Kidney capillary endothelial cell (primary cell): ENCODE data around the gene LNX2.
A peak's percentile ranks its signal among the peaks of the same experiment; 100 is the strongest.
"Not testable (repeated sequence)": the region's sequence is repeated elsewhere in the genome, so short reads cannot be mapped to it uniquely, and the experiment has no call there.

Source experiments
- DNase-seq: peaks from one replicate; pipeline ENCODE4 v3.0.0-alpha.2; 2018; ENCODE audit warnings: low spot score

LNX2 gene

DNA sequence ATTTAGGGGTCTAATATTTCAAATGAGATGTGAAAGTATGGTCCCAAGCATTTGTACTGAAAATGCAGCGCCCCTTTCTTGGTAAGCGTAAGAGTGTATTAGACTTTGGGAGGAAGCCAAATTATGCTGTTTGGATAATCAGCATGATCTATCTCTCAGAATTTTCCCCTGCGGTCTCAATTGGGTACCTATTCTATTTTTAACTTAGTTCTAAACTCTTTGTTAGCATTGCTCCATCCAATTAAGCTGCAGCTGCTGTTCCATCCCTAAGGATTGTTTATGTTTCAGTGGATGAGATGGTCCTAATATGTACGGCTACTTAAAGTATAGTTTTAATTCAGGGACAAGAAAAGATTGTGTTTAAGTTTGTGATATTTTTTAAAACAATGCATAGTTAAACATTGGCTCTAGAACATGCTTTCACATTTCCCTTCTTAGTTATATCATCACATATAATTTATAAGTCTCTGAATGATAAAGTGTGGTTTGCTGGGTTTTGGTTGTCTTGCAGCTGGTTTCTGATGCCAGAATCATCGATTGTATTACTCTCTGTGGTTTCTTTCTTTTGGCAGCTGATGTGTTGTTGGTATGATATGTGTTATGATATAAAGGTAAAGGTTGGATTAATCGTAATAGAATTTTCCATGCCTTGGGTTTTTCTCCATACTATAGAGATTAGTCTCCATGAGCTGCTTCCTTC, 16.4 kb upstream of the LNX2 start:
- no peak for DNase-seq

GRCh38 chr13:27635266-27635665, 14.9 kb upstream of the LNX2 start:
- DNase-seq: no peak

DNA sequence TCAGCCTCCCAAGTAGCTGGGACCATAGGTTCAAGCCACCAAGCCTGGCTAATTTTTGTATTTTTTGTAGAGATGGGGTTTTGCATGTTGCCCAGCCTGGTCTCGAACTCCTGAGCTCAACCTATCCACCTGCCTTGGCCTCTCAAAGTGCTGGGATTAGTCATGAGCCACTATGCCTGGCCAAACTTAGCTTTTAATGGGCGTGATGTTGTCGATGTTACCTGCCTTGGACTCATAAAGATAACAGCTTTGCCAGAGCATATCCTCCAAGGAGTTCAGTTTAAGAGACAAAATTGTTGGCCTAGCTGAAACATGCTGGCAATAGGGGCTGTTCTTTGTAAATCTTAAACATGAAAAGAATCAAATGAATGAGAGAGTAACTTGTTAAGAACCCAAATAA, 14.5 kb upstream of the LNX2 start:
- DNase-seq: no peak

- DNase-seq: no peak
Observed at GRCh38 chr13:27634231-27634630, 13.9 kb upstream of the LNX2 start.

- no peak for DNase-seq
Observed at GRCh38 chr13:27632648-27633047, 12.3 kb upstream of the LNX2 start.

- DNase-seq: no peak
Observed at GRCh38 chr13:27632214-27632613, 11.9 kb upstream of the LNX2 start.

GRCh38 chr13:27631665-27632064, 11.3 kb upstream of the LNX2 start:
- no peak for DNase-seq

DNA sequence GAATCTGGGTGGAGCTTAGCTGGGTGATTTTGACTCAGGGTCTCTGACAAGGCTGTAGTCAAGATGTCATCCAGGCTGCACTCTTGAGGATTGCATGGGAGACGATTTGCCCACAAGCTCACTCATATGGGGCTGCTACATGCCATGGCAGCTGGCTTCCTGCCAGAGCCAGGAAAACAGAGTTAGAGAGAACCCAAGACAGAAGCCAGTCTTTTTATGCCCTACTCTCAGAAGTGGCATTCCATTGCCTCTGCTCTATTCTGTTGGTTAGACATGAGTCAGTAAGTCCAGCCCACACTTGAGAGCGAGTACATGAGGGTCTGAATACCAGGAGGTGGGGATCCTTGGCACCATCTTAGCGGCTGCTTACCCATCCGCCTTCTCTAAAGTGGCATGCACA, 10.8 kb upstream of the LNX2 start:
- DNase-seq: no peak

GRCh38 chr13:27628766-27629165, 8.4 kb upstream of the LNX2 start:
- DNase-seq: not testable (repeated sequence)

GRCh38 chr13:27628081-27628480, 7.8 kb upstream of the LNX2 start:
- no peak for DNase-seq

DNA sequence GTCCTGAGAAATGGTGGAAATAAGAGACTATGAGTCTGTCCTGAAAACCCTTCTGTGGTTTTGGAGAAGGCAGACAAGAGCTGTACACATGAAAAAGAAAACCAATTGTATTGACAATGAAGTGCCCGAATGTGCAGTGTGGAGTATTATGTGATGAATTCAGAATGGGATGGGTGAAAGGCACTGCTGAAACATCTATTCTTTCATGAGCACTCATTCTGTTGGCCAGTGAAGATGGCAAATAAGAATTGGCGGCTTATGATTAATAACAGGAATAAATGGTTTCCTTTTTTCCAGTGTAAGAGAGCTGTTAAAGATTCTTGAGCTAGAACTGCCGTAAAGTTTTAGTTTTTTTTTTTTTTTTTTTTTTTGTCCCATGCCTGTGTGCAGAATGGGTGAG, 7.1 kb upstream of the LNX2 start:
- no peak for DNase-seq

GRCh38 chr13:27625839-27626238, 5.5 kb upstream of the LNX2 start:
- DNase-seq: no peak

DNA sequence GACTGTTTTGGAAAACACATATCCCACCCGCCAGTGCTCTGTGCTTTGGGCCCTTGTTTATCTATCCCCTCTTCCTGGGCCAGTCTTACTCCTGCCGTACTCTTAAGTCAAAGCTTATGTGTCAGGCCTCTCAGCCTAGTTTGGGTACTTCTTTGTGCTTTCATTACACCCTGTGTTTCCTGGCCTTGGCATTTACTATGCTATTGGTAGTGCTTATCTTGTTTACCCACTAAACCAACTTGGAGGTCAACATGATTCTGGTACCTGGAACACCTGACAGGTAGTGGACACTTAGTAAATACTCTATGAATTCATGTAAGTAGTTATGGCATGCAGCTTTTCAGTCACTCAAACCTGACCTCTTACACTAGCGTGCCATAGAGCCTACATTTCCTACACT, 3.7 kb upstream of the LNX2 start:
- no peak for DNase-seq

- DNase-seq: no peak
Observed at GRCh38 chr13:27622881-27623280, 2.6 kb upstream of the LNX2 start.

DNA sequence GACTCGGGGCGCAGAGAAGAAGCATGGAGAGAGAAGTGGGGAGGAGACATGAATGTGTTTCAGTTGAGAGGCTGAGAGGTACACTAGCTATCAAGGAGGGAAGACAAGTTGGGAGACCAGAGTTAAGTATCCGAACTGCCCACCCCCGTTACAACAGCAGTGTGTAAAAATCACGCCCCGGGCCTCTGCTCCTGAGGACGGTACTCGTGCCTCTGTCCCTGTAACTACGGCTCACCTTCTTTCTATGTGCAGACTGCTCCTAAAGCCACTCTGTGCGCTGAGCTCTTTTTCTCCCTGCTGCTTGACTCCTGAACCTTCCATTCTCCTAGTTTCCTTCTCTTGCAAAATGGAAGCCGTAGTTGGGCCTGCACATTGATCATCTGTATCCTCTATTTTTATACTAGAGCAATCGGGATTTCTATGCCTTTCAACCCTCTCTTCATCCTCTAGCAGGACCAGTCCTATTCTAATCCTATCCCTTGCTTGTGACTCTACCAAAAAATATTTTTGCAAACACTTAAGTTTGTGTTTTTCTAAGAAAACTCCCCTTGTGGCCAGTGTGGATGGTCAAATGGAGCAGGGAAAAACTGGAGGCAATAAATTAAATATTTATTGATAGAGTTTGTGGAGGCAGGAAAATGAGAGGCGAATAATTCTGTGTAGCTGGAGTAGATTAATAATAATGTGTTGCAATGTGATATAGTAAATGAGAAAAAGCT, 1.9 kb upstream of the LNX2 start:
- DNase-seq: peak; percentile 41

DNA sequence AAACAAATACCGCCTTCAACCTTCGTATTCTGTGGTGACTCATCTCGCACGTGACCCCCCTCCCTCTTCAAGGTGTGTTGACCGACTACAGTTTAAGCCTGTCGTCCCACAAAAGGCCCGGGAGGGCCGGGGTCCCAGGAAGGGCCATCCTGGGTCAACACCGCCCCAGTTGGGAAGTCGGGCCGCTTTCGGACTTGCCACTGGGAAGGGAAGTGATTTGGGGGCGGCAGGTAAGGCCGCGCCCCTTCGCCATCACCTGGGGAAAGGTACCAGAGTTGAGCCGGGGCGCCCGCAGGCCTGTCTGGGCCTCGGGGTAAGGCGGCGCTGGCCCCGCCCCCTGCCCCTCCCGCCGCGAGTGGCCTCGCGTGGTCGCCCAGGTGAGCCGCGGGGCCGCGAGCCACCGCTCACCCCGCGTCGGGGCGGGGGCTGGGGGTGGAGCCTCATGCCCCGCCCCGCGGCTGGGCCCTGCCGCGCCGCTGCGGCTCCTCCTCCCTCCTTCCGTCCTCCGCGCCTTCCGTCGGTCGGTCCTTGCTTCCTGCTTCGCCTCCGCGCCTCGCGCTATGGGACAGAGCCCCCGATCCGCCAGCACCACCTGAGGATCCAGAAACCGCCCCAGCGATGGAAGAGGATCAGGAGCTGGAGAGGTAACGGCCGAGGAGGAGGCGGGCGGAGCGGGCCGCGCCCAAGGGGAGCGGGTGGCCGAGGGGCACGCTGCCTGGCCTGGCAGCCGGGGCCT, 1.2 kb upstream of the LNX2 start, which contains the start of gene POLR1D:
POLR1D (plus strand) TSS at position 527 of the 736 bp plus-strand sequence; CDS start at position 619, 92 bp downstream.
- DNase-seq: peak; percentile 60

GRCh38 chr13:27621116-27621365, 712 bp upstream of the LNX2 start:
- peak; percentile 30 for DNase-seq

GRCh38 chr13:27619728-27620376, 477 bp downstream of the LNX2 start:
- peak; percentile 50 for DNase-seq

DNA sequence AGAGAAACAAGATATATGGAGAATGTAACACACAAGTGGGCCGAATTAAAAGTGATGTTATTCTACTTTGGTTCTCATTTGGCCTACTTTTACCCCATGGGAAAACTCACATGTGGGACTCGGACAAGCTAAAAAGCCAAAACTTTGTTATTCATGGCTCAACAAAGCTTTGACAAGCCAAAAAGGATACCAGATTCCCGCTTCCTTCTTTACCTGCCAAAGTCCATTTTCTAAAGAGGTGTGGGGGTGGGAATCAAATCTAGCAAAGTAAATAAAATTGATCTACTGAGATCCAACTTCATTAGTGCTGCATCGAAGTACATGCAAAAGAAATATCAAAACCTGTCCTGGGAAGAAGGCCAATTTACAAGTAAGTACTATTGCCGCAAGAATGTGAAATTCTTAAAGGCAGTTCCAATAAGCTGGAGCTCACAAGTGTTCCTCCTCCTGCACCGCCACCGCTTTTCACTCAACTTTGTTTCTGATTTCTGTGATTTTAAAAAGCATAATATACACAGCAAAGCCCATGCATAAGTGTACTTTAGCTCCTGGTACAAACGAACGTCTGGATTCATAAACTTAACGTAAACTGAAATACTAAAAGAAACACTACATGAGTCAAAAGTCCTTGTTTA, 1.1 kb downstream of the LNX2 start:
- no peak for DNase-seq

DNA sequence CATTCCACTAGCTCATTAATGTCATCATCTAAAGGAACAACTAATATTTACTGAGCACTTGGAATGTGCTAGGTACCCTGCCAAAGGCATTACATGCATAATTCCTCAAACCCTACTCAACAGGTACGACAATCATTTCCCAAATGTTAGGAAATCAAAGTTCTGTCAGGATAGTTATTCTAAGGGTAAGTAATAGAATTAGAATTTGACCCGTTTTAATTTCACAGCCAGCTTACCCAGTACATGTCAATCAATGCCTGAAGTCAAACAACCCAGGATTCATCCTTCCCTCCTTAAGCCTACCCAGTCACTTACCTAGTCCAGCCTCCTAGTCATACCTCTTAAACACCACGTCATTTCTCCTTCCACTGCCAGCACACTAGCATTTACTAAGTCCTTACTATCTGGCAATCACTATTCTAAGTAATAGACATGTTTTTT, 2.4 kb downstream of the LNX2 start:
- DNase-seq: no peak

DNA sequence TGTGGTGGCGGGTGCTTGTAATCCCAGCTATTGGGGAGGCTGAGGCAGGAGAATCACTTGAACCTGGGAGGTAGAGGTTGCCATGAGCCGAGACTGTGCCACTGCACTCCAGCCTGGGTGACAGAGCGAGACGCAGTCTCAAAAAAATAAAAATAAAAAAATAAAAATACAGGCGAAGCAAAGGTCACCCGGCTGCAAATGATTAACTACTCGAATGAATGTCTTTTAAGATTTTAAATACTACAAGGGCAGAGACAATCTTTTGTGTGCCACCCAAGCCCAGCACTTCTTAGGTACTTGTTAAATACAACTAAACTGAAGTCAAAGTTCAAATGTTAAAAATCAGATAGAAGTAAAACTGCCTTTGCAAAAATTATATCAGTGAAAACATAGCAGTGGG, 6.7 kb downstream of the LNX2 start:
- no peak for DNase-seq

DNA sequence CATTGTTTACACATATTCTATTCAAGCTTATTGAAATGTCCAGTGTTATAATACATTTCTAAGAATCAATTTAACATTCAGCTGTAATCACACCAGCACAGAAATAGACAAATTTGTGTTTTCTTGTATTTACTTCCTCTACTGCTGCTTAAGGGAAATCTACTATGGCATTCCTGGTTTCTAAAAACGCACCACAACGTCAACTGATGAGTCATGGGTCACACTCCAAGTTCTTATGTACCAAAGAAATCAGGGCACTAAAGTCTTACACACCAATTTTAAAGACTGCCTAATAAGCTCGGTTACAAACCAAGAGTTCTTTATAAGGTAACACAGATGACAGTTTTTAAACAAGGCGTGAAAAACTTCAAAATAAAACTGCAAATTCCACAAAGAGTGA, 13.2 kb downstream of the LNX2 start:
- peak; percentile 62 for DNase-seq
